GM18508 (cell line): Measurements from ENCODE around the gene DPH2.

ENCODE experiments used
- ATAC-seq: cut with Tn5 transposase; IDR thresholded peaks from one replicate; pipeline ENCODE4 v1.9.1; 2021; ENCODE audit warnings: moderate number of reproducible peaks; ENCODE audit not compliant: insufficient read depth, unreplicated experiment

Gene DPH2

GRCh38 chr1:43962324-43962723 lies 7.5 kb upstream of the DPH2 start:
- ATAC-seq, result no peak

GRCh38 chr1:43963006-43963405 lies 6.8 kb upstream of the DPH2 start:
- ATAC-seq, result no peak

- ATAC-seq, result no peak
These were observed 5.9 kb upstream of the DPH2 start for GRCh38 chr1:43963890-43964289.

- ATAC-seq, result no peak
These were observed 4.5 kb upstream of the DPH2 start for GRCh38 chr1:43965316-43965715.

- no peak for ATAC-seq
These were observed 1.4 kb upstream of the DPH2 start for GRCh38 chr1:43968348-43968948.

GRCh38 chr1:43969416-43969745 lies 429 bp upstream of the DPH2 start:
- no peak for ATAC-seq

- no peak for ATAC-seq
These were observed 692 bp downstream of the DPH2 start for GRCh38 chr1:43970502-43970901.

- ATAC-seq, result no peak
These were observed 1.1 kb downstream of the DPH2 start for GRCh38 chr1:43970911-43971310.

- ATAC-seq, result no peak
These were observed 1.6 kb downstream of the DPH2 start for GRCh38 chr1:43971336-43971980.

- ATAC-seq, result no peak
These were observed 4.2 kb downstream of the DPH2 start for GRCh38 chr1:43973981-43974442.

GRCh38 chr1:43974443-43975248 lies 4.8 kb downstream of the DPH2 start, which contains the start of gene ATP6V0B:
ATP6V0B (plus strand) TSS chr1:43974960; CDS start chr1:43975041, 81 bp downstream.
- no peak for ATAC-seq

- ATAC-seq, result no peak
These were observed 5.6 kb downstream of the DPH2 start for GRCh38 chr1:43975249-43975961.

- ATAC-seq, result no peak
These were observed 6.2 kb downstream of the DPH2 start for GRCh38 chr1:43976045-43976444.

GRCh38 chr1:43976890-43977289 lies 7.1 kb downstream of the DPH2 start:
- ATAC-seq, result no peak

- ATAC-seq, result no peak
These were observed 7.8 kb downstream of the DPH2 start for GRCh38 chr1:43977376-43978263.

GRCh38 chr1:43978264-43978550 lies 8.4 kb downstream of the DPH2 start:
- no peak for ATAC-seq

GRCh38 chr1:43978551-43979260 lies 8.9 kb downstream of the DPH2 start, which contains the start of gene B4GALT2:
B4GALT2 (plus strand) TSS chr1:43979210; CDS start chr1:43981161, 1,951 bp downstream.
- ATAC-seq, result no peak

- ATAC-seq, result no peak
These were observed 9.4 kb downstream of the DPH2 start for GRCh38 chr1:43979261-43979527.

- ATAC-seq, result no peak
These were observed 9.9 kb downstream of the DPH2 start for GRCh38 chr1:43979528-43980254.
